HG03575 (cell line): ENCODE measurements around the gene ALPK1.

ENCODE experiments used
- ATAC-seq: cut with Tn5 transposase; IDR thresholded peaks from one replicate; pipeline ENCODE4 v1.9.1; 2021; ENCODE audit not compliant: unreplicated experiment, insufficient number of reproducible peaks, low FRiP score; ENCODE audit errors: extremely low read depth

ALPK1 gene

GRCh38 chr4:112361181-112361791 is 64.1 kb downstream of the ALPK1 start:
- no peak for ATAC-seq

DNA sequence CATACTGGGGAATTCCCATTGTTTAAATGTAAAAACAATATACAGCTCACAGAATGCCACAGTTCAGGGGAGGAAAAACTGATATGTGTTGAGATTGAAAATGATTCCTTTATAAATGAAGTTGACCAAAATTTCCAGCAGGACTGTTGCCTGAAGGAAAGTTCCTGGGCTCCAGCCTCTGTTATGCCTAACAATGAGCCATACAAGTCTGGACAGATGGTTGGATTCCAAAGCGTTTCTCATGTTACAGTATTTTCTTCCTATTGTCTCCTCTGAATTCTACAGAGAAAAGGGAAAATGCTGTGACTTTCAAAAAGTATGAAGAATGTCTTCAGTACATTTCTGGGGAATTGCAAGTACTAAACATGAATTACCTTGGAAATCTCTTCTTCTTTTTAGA is 73.3 kb downstream of the ALPK1 start:
- ATAC-seq = no peak

DNA sequence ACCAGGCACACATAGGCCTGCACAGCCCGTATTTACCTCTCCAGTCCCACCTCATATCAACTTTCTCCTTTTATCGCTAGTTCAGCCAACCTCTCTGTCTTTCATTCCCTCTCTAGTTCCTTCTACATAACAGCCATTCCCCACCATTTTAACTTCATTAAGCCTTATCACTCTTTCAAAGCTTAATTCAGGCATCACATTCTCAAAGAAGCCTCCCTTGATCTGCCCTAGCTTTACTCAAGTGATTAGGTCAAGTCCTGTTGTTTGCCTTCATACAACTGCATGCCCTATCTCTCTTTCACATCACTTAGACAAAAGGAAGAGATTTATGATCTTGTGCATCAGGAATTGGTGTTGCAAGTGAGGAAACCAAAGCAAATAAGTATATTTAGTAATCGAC is 74.2 kb downstream of the ALPK1 start:
- no peak for ATAC-seq

GRCh38 chr4:112374850-112375249 is 77.7 kb downstream of the ALPK1 start:
- ATAC-seq = no peak

GRCh38 chr4:112377171-112377570 is 80.0 kb downstream of the ALPK1 start:
- peak; percentile 75 for ATAC-seq

DNA sequence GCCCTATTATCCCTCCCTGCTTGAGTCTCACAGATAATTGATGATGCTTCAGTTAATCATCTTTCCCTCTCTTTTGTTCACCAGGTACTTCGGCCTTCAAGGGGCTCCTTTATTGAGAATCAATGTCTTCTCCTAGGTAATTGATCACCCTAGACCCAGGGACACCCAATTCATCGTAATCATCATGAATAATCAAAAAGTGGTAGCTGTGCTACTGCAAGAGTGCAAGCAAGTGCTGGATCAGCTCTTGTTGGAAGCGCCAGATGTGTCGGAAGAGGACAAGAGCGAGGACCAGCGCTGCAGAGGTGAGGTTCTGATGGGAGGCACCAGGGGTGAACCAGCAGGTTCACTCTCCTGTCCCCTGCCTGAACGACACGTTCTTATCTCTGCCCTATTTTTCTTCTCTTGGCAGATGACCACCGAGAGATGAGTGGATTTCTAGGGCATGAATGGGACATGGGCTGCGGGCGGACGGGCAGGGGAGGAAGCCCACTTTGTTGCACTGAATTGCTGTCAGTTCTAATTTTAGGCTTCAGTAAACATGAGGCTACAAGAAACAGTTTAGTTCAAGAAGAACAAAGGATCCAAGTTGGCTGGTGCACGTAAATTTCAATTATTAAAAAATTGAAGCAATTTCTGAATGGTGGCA is 80.5 kb downstream of the ALPK1 start:
- no peak for ATAC-seq

DNA sequence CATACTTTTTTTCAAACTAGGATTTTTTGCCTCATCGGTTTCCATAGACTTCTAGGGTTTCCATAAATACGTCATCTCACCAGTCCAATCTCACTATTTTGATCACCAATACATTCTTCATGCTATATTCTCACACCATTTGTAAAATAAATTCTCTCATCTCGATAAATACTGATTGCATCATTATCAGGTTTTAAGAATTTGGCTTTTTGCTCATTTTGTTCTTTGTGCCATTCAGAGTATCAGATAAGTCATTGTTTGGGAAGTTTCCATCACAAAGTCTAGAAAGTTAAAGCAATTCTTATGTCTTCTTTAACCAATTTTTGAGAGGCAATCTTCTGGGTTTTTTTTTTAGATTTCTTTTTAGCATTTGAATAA is 81.1 kb downstream of the ALPK1 start:
- ATAC-seq = no peak

DNA sequence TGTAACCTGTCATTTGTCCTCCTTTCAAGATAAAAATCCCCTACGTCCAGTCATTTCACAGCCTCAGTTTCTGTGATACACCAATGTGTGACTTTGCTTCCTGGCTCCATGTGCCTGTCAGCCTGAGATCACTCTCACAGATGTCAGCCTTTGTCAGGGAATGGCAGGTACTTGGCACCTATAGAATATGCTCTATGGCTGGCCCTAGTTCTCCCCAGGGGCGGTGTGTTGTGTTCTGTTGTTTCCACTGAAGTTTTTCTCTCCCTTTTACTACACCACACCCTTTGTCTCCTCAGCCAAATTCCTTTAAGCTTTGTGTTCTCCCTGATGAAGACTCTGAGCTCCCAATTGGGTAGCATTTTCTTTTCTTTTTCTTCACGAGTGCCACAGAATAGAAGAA is 81.7 kb downstream of the ALPK1 start:
- ATAC-seq = no peak

DNA sequence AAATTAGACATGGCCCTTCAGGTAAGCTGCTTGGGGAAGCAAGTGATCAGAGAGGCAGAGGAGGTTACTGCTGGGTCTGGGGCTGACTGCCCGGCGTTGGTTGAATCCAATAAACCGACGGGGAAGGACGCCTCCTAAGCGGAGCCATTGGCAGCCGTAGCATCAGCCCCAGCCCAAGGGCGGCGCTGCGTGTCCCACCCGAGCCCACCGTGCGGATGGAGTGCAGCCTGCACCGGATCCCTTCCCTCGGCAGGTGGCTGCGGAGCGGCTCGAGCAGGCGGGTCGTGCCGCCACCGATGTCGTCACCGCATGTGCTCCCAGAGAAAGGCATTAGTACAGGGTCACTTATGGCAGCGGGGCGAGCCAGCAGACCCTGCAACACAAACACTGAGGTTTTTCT is 82.1 kb downstream of the ALPK1 start:
- no peak for ATAC-seq

DNA sequence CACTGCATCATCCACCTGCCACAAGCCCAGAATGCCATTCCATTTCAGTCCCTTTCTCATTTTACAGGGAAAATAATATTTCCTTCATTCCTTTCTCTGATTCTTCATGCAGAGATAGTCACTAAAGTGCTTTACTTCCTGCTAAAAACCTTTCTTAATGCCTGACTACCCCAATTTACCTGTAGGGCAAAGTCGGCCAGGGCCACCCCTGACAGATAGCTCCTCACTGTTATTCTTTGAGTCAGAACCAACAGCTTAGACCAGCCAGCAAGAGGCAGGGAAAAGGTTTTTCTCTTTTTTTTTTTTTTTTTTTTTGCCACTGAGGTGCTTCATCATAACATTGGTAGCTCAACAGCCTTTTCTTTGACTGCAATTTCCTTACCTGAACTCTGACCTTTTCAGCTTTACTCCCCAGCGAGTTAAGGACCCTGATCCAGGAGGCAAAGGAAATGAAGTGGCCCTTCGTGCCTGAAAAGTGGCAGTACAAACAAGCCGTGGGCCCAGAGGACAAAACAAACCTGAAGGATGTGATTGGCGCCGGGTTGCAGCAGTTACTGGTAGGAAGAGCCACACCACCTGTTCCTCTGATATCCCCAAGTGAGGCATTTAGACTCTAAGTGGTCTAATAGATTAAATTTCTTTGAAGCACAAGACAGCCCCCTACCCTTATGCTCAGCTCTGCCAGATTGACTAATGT is 85.0 kb downstream of the ALPK1 start:
- ATAC-seq = no peak

GRCh38 chr4:112386071-112386470 is 88.9 kb downstream of the ALPK1 start:
- ATAC-seq = no peak

DNA sequence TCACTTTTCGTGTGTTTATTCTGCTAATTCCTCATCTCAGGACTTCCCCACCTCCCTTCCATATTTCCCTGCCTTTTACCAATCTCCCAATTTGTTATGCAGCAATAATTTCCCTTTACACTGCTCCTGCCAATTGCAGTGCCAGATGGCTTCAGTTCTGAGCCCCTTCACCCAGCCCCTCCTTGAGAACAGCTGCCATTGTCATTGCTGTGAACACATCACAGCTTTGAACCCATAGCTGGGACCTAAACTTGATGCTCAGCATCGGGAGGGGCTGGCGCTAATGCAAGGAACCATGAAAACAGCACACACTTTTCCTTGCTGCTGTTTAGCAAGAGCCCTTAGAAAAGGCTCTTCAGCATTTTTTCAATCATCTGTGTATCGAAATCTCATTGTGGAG is 104.9 kb downstream of the ALPK1 start:
- no peak for ATAC-seq

DNA sequence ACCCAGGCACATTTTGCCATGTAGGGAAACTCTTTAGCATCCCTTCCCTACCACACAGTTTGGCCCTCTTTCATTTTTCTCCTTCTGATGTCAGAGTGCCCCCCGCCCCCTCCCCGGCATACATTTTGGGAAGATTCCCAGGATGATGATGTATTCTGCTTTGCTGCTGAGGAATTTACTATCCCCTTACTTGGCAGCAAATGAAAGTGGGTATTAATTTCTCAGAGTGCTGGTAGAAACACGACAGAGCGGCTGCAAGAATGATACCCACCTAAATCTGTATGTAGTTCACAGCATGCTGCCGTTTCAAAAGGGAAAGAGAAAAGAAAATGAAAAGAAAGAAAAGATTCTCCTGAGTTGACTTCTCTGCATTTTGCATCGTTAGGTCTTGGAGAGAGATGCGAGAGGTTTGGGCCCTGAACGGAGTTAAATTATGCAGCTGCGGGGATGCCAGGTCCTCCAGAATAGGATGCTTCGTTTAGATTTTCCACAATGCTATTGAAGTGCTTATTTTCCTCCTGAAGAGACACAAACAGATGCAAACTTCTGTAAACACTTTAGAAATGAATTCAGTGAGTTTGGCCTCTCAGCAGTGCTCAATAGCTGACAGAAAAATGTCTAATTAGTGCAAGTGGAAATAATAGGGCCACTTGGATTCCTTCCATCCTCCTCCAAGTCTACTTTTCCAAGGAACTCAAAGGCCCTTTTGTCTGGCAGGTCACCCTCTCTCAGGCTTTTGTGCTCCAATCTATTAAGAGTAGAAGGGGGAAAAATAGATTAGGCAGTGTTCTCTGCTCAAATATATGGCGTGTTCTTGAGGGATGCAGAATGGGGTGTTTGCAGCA is 106.2 kb downstream of the ALPK1 start:
- ATAC-seq = no peak

- no peak for ATAC-seq
Observed at GRCh38 chr4:112410364-112410763, 113.2 kb downstream of the ALPK1 start.

DNA sequence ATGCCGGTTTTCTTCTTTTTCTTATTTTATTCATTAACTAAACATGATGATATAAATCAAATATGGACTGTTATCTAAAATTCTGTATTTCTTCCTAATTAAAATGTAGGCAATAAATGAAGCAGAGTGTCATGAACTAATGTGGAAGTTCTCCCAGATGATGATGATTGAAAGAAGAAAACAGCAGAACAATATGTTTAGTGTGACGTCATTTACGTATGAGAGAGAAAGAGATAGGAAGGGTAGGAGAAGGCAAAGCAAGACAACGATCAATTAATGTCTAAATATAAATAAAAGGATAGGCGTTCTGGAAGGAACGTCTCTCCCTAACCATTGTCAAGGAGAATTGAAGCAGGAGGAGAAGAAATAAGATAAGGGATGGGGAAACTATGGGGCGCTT is 113.6 kb downstream of the ALPK1 start:
- ATAC-seq = no peak

GRCh38 chr4:112411781-112412550 is 114.8 kb downstream of the ALPK1 start:
- no peak for ATAC-seq

GRCh38 chr4:112416464-112416863 is 119.3 kb downstream of the ALPK1 start:
- ATAC-seq = no peak

DNA sequence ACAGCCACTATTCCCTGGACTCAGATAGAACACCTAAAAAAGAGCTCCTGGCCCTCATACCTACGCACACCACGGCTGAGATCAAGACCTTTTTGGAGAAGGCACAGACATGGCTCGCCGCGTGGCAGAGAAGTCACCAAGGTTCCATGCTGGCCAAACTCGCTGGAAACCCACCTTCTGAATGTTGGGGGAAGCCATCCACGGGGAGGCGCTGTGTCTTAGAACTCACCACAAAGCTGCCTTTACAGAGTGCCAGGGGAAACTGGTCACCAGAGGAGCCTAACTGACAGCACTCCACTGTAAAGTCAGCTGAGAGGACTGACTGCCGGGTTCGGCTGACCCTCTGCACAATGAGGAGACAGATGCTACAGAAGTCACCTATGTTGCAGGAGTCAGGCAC is 120.9 kb downstream of the ALPK1 start:
- ATAC-seq = no peak

DNA sequence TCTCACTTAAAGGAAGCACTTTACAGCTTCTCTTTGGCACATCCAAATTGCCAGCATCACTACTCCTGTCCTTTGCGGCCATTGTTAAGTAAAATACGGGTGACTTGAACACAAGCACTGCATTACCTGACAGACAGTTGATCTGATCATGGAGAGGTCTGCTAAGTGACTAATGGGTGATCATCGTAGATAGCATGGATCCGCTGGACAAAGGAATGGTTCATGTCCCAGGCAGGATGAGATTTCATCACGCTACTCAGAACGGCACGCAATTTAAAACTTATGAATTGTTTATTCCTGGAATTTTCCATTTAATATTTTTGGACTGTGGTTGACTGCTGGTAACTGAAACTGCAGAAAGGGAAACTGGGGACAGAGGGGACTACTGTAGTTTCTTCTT is 124.7 kb downstream of the ALPK1 start:
- no peak for ATAC-seq
